Measurements from ENCODE around the gene GART. TPM values are rescaled to one million over a fixed set of nuclear protein-coding genes. Genes with fewer than 3 reads are reported as not detected.

The GART gene
- total and polyA plus RNA-seq, 8 donors, result 4.1 to 126 (median 47.8) TPM

DNA sequence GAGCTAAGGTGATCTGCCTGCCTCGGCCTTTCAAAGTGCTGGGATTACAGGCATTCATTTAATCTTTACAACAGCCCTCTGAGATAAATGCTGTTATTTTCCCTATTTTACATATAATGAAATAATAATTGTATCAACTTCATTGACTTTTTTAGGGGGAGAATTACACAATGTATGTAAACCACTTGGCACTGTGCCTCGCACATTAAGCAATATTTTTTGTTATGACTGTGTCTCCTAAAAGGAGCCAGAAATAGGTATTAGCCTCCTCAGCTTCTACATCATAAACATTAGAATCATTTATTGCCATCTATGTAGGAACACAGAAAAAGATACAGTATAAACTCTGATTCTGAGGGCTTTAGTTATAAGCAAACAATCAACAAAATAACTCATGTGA, 49.3 kb downstream of the GART start:
- Histone ChIP-seq H3K9me3 (no peaks in the 10 kb centered on the region), H3K27me3 (no peaks in the 10 kb centered on the region), H3K4me3 (no peak overlapping the region), H3K36me3 (peaks cover 0 to 3% (median 0%) of the 10 kb centered on the region in 4 donors), H3K4me1 (peaks cover 6 to 21% (median 15%) of the 10 kb centered on the region in 4 donors), H3K27ac (peak overlapping the region in 1 of 5 donors; percentile 84)
- intact Hi-C loops (cut with DNase I; ENCODE audit: low total_unique reads), result no loop called here
- WGBS, 5 donors, result 43 to 75% (median 65%) methylated on average over 2 of the region's 2 CpGs
- no peak for TF ChIP-seq POLR2AphosphoS5 (IDR thresholded peaks at IDR 0.05)
- TF ChIP-seq, protein P1, sequence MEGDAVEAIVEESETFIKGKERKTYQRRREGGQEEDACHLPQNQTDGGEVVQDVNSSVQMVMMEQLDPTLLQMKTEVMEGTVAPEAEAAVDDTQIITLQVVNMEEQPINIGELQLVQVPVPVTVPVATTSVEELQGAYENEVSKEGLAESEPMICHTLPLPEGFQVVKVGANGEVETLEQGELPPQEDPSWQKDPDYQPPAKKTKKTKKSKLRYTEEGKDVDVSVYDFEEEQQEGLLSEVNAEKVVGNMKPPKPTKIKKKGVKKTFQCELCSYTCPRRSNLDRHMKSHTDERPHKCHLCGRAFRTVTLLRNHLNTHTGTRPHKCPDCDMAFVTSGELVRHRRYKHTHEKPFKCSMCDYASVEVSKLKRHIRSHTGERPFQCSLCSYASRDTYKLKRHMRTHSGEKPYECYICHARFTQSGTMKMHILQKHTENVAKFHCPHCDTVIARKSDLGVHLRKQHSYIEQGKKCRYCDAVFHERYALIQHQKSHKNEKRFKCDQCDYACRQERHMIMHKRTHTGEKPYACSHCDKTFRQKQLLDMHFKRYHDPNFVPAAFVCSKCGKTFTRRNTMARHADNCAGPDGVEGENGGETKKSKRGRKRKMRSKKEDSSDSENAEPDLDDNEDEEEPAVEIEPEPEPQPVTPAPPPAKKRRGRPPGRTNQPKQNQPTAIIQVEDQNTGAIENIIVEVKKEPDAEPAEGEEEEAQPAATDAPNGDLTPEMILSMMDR (IDR thresholded peaks at IDR 0.05), result no peak
- TF ChIP-seq EP300 (IDR thresholded peaks at IDR 0.05), result no peak
- TF ChIP-seq POLR2A (IDR thresholded peaks at IDR 0.05), result no peak
- DNase-seq, result no peak

DNA sequence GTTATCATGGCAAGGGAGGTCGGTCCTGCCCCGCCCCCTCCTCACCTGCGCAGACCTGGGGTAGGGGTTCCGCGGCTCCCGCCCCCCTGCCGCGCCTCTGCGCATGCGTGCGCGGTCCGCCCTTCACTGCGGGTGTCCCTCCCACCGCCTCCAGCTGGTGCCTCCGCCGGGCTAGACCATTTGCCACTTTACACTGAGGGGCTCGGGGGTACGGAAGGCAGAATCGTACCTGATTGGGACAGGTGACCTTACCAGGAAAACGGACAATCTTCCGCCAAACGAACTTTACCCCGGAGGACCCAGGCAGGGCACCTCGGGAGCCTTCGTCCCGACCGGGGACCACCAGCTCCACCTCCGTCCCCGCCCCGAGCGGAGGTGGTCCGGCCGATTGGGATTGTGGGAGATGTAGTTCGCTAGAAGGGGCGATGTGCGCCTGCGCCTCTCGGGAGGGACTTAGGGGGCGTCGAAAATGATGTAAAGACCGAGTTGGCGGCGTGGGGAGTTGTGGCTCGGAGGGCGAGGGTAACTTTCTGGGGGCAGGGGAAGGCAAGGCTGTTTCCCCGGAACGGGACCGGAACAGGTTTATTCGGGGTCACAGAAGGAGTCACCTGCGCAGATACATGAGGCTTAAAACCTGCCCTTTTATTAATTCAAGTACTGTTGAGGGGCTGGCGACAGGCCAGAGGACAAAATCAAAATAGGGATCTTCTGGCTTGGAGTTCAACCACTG, 50.4 kb downstream of the GART start, which contains the start of gene DNAJC28:
TSS of gene DNAJC28 (minus strand) at position 344 of the 730 bp plus-strand sequence. CDS start 2,323 bp downstream, outside the sequence.
- intact Hi-C loops (cut with DNase I; ENCODE audit: low total_unique reads), result no loop called here
- H3K4me1 ChIP-seq, result peaks cover 6 to 21% (median 15%) of the 10 kb centered on the region in 4 donors
- H3K9me3 ChIP-seq, result no peaks in the 10 kb centered on the region
- 0 to 1% (median 0%) methylated on average over 31 to 52 of the region's 52 CpGs for WGBS, 5 donors
- DNase-seq, result peak; percentile 94 to 98
- H3K36me3 ChIP-seq, result peaks cover 0 to 3% (median 0%) of the 10 kb centered on the region in 4 donors
- peak within 1 kb of the TSS; percentile 62 to 83 (median 73) for H3K4me3 ChIP-seq
- H3K27me3 ChIP-seq, result no peaks in the 10 kb centered on the region
- TF ChIP-seq POLR2AphosphoS5 (IDR thresholded peaks at IDR 0.05) (peak in 2 of 3 donors; percentile 66 to 82), POLR2A (IDR thresholded peaks at IDR 0.05) (no peak)
- TF ChIP-seq, protein P1 (IDR thresholded peaks at IDR 0.05), result peak in 1 of 7 experiments; percentile 16
- peak within 1 kb of the TSS; percentile 59 to 84 (median 82) for H3K27ac ChIP-seq

DNA sequence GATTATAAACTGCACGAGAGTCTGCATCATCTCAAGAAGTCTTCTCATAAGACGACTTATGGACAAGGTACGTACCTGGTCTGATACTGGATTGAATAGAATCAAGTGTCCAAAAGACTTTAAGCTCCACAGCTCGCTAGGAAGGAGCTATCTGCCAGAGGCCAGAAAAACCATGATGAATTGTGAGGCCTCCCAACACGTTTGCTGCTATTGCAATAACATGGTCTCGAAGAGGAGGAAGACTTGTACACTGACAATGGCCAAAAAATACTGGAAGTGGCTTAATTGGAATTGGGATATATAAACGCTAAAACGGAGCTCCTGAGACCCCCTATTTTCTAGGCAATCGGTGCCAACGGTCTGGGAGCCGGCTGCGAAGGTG, 50.9 kb downstream of the GART start:
- TF ChIP-seq POLR2AphosphoS5 (IDR thresholded peaks at IDR 0.05), result no peak
- no peak for TF ChIP-seq EP300 (IDR thresholded peaks at IDR 0.05)
- no peak for TF ChIP-seq POLR2A (IDR thresholded peaks at IDR 0.05)
- TF ChIP-seq, protein P1 (IDR thresholded peaks at IDR 0.05), result no peak
- peak overlapping the region; percentile 62 to 83 (median 73) for H3K4me3 ChIP-seq
- DNase-seq, result no peak
- H3K4me1 ChIP-seq, result peaks cover 6 to 21% (median 15%) of the 10 kb centered on the region in 4 donors
- intact Hi-C loops (cut with DNase I; ENCODE audit: low total_unique reads), result no loop called here
- no peaks in the 10 kb centered on the region for H3K9me3 ChIP-seq
- WGBS, 5 donors, result 4 to 11% (median 8%) methylated on average over 11 to 12 of the region's 12 CpGs
- no peaks in the 10 kb centered on the region for H3K27me3 ChIP-seq
- H3K27ac ChIP-seq, result peak overlapping the region; percentile 59 to 84 (median 82)
- H3K36me3 ChIP-seq, result peaks cover 0 to 3% (median 0%) of the 10 kb centered on the region in 4 donors

DNA sequence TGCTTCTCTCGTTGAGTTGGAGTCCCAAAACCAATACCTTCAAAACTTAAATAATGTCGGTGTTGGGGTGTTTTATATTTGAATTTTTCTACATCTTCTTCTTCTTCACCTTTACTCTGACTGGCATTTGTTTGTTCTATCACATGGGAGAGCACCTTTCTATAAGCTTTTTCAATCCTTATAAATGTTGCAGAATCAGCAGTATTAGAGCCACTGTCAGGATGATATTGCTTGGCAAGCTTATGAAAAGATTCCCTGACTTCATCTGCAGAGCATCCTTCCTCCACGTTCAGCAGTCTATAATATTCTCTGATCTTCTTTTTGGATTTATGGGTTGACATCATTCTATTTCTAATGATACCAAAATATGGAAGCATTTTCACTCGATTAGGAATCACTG, 53.0 kb downstream of the GART start:
- intact Hi-C loops (cut with DNase I; ENCODE audit: low total_unique reads), result no loop called here
- DNase-seq, result no peak
- Histone ChIP-seq H3K9me3 (no peaks in the 10 kb centered on the region), H3K4me3 (no peak overlapping the region), H3K27me3 (no peaks in the 10 kb centered on the region), H3K4me1 (peaks cover 6 to 21% (median 15%) of the 10 kb centered on the region in 4 donors), H3K27ac (no peak overlapping the region), H3K36me3 (peaks cover 0 to 3% (median 0%) of the 10 kb centered on the region in 4 donors)
- WGBS, 5 donors, result 89 to 95% (median 92%) methylated on average over 4 of the region's 4 CpGs
- no peak for TF ChIP-seq EP300 (IDR thresholded peaks at IDR 0.05)
- TF ChIP-seq, protein P1 (IDR thresholded peaks at IDR 0.05), result no peak
- TF ChIP-seq POLR2A (IDR thresholded peaks at IDR 0.05), result no peak
- TF ChIP-seq POLR2AphosphoS5 (IDR thresholded peaks at IDR 0.05), result no peak
